ENCODE results near the gene TJAP1. TPM values are rescaled to one million over a fixed set of nuclear protein-coding genes. Genes with fewer than 3 reads are reported as not detected.

Gene TJAP1
- total RNA-seq, 2 experiments from 2014 or later, result 36.5 to 41.8 TPM

DNA sequence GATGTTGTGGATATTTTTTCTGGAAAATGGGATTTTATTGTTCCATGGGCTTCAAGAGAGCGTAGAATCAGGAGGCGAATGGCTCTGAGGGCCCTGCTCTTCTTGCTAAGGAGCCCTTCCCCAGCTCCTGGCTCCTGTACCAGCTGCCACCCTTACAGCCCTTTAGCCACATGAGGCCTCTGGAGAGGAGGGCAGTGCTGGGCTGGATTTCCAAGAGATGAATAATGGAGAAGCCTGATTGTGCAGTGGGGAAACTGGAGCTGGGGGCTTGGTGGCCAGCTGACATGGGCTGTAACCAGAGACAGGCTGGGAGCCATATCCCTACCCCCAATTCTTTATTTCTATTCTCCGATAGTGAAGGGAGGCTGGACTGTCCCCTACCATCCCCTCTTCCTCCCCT lies 23.6 kb downstream of the TJAP1 start:
- ChIA-PET CTCF (interaction anchor here (0.6 to 2.2 kb wide), 4 partner anchors 8 to 144 kb away, joined by 3 to 7 read pairs (median 5); partner anchors contain the start of gene LRRC73), POLR2A (no interaction called here)

GRCh38 chr6:43502666-43503065 lies 25.3 kb downstream of the TJAP1 start:
- Mint-ChIP-seq H3K27ac (no peak overlapping the region), H3K4me3 (no peak overlapping the region), H3K36me3 (ENCODE audit: low read depth) (peaks cover 11% of the 10 kb centered on the region), H3K9me3 (no peaks in the 10 kb centered on the region), H3K4me1 (peaks cover 3% of the 10 kb centered on the region), H3K27me3 (no peaks in the 10 kb centered on the region)
- POLR2A ChIA-PET, result no interaction called here
- CTCF ChIA-PET, result interaction anchor here (0.6 to 2.2 kb wide), 2 partner anchors 10 to 87 kb away, joined by 4 to 6 read pairs; no protein-coding TSS in a partner anchor
- DNase-seq, result no peak

More for the DNA sequence above, 23.6 kb downstream of the TJAP1 start:
- Mint-ChIP-seq H3K27me3 (no peaks in the 10 kb centered on the region), H3K4me1 (peaks cover 2% of the 10 kb centered on the region), H3K36me3 (ENCODE audit: low read depth) (peaks cover 9% of the 10 kb centered on the region), H3K4me3 (no peak overlapping the region), H3K9me3 (no peaks in the 10 kb centered on the region), H3K27ac (no peak overlapping the region)
- DNase-seq, result no peak

DNA sequence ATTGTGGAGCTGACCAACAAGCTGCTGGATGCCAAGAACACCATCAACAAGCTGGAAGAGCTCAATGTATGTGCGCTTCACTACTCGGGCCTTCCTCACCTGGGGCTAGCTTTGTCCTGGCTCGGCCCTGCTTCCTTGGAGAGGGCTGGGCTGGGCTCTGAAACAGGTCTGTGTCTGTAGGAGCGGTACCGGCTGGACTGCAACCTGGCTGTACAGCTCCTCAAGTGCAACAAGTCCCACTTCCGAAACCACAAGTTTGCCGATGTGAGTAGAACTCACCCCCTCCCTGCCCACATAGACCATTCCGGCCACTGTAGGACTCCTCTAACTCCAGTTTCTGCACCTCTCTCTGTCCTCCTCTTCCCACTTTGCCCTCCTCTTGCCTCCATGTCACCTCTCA lies 26.1 kb downstream of the TJAP1 start:
- no peak overlapping the region for H3K4me3 Mint-ChIP-seq
- H3K27ac Mint-ChIP-seq, result peak overlapping the region; percentile 26
- POLR2A ChIA-PET, result no interaction called here
- H3K27me3 Mint-ChIP-seq, result peaks cover 4% of the 10 kb centered on the region
- H3K36me3 Mint-ChIP-seq (ENCODE audit: low read depth), result peaks cover 11% of the 10 kb centered on the region
- no peak for DNase-seq
- CTCF ChIA-PET, result interaction anchor here (1.3 to 2.2 kb wide), 2 partner anchors 11 to 240 kb away, joined by 3 to 6 read pairs; no protein-coding TSS in a partner anchor
- no peaks in the 10 kb centered on the region for H3K9me3 Mint-ChIP-seq
- peaks cover 3% of the 10 kb centered on the region for H3K4me1 Mint-ChIP-seq

DNA sequence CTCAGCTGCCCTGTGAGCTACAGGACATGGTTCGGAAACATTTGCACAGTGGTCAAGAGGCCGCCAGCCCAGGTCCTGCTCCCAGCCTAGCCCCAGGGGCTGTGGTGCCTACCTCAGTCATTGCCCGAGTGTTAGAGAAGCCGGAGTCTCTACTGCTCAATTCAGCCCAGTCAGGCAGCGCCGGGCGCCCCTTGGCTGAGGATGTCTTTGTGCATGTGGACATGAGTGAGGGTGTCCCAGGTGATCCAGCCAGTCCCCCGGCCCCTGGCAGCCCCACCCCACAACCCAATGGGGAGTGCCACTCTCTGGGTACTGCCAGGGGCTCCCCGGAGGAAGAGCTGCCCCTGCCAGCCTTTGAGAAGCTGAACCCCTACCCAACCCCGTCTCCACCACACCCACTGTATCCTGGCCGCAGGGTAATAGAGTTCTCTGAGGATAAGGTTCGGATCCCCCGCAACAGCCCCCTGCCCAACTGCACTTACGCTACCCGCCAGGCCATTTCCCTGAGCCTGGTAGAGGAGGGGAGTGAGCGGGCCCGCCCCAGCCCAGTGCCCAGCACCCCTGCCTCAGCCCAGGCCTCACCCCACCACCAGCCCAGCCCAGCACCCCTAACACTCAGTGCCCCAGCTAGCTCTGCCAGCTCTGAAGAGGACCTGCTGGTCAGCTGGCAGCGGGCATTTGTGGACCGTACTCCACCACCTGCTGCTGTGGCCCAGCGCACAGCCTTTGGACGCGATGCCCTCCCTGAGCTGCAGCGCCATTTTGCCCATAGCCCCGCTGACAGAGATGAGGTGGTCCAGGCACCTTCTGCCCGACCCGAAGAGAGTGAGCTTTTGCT lies 27.6 kb downstream of the TJAP1 start:
- Mint-ChIP-seq H3K36me3 (ENCODE audit: low read depth) (peaks cover 10% of the 10 kb centered on the region), H3K27ac (no peak overlapping the region), H3K9me3 (no peaks in the 10 kb centered on the region), H3K4me3 (no peak overlapping the region), H3K4me1 (peaks cover 10% of the 10 kb centered on the region), H3K27me3 (peaks cover 14% of the 10 kb centered on the region)
- no peak for DNase-seq
- ChIA-PET POLR2A (interaction anchor here (0.6 kb wide), 1 partner anchor 159 kb away, joined by 9 read pairs; no protein-coding TSS in a partner anchor), CTCF (interaction anchor here (0.6 to 6.8 kb wide), 10 partner anchors 11 to 757 kb away, joined by 3 to 54 read pairs (median 4); partner anchors contain the start of genes POLR1C and YIPF3)

DNA sequence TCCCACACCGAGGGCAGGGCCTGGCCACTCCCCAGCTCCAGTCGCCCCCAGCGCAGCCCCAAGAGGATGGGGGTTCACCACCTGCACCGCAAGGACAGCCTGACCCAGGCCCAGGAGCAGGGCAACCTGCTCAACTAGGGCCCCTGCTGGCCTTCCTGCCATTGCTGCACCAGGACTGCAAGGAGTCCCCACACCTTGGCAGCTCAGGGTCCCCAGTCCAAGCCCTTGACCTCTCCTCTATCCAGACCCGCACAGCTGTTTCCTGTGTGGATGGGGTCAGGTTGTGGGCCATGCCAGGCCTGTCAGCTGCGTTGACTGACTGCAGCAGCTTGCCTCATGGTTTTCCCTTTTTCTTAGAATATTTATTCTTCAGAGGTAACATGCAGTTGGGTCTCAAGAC lies 28.3 kb downstream of the TJAP1 start:
- CTCF ChIA-PET, result interaction anchor here (0.6 to 6.8 kb wide), 18 partner anchors 11 to 585 kb away, joined by 3 to 54 read pairs (median 4); partner anchors contain the start of genes CRIP3, DLK2, POLR1C and YIPF3
- POLR2A ChIA-PET, result interaction anchor here (0.6 kb wide), 1 partner anchor 158 kb away, joined by 9 read pairs; no protein-coding TSS in a partner anchor
- Mint-ChIP-seq H3K4me1 (peaks cover 13% of the 10 kb centered on the region), H3K4me3 (no peak overlapping the region), H3K9me3 (no peaks in the 10 kb centered on the region), H3K36me3 (ENCODE audit: low read depth) (peaks cover 10% of the 10 kb centered on the region), H3K27ac (no peak overlapping the region), H3K27me3 (peaks cover 16% of the 10 kb centered on the region)
- no peak for DNase-seq

GRCh38 chr6:43506171-43506570 lies 28.8 kb downstream of the TJAP1 start:
- H3K27me3 Mint-ChIP-seq, result peaks cover 16% of the 10 kb centered on the region
- no peak for DNase-seq
- POLR2A ChIA-PET, result interaction anchor here (0.6 kb wide), 1 partner anchor 1707 kb away, joined by 3 read pairs; no protein-coding TSS in a partner anchor
- peaks cover 13% of the 10 kb centered on the region for H3K4me1 Mint-ChIP-seq
- no peak overlapping the region for H3K4me3 Mint-ChIP-seq
- peaks cover 13% of the 10 kb centered on the region for H3K36me3 Mint-ChIP-seq (ENCODE audit: low read depth)
- no peaks in the 10 kb centered on the region for H3K9me3 Mint-ChIP-seq
- CTCF ChIA-PET, result interaction anchor here (0.6 to 6.8 kb wide), 24 partner anchors 11 to 585 kb away, joined by 3 to 54 read pairs (median 4); partner anchors contain the start of genes CRIP3, DLK2, POLR1C and YIPF3
- H3K27ac Mint-ChIP-seq, result no peak overlapping the region

- CTCF ChIA-PET, result interaction anchor here (0.6 to 6.8 kb wide), 30 partner anchors 8 to 334 kb away, joined by 3 to 54 read pairs (median 4); partner anchors contain the start of genes CRIP3, DLK2, DNPH1 and POLR1C
- H3K9me3 Mint-ChIP-seq, result no peaks in the 10 kb centered on the region
- H3K4me1 Mint-ChIP-seq, result peaks cover 13% of the 10 kb centered on the region
- DNase-seq, result peak; percentile 83
- H3K27ac Mint-ChIP-seq, result no peak overlapping the region
- H3K4me3 Mint-ChIP-seq, result no peak overlapping the region
- POLR2A ChIA-PET, result interaction anchor here (0.6 kb wide), 2 partner anchors 214 to 1708 kb away, joined by 3 read pairs; no protein-coding TSS in a partner anchor
- peaks cover 15% of the 10 kb centered on the region for H3K36me3 Mint-ChIP-seq (ENCODE audit: low read depth)
- H3K27me3 Mint-ChIP-seq, result peaks cover 16% of the 10 kb centered on the region
Measured at GRCh38 chr6:43506667-43507471, 29.5 kb downstream of the TJAP1 start.

DNA sequence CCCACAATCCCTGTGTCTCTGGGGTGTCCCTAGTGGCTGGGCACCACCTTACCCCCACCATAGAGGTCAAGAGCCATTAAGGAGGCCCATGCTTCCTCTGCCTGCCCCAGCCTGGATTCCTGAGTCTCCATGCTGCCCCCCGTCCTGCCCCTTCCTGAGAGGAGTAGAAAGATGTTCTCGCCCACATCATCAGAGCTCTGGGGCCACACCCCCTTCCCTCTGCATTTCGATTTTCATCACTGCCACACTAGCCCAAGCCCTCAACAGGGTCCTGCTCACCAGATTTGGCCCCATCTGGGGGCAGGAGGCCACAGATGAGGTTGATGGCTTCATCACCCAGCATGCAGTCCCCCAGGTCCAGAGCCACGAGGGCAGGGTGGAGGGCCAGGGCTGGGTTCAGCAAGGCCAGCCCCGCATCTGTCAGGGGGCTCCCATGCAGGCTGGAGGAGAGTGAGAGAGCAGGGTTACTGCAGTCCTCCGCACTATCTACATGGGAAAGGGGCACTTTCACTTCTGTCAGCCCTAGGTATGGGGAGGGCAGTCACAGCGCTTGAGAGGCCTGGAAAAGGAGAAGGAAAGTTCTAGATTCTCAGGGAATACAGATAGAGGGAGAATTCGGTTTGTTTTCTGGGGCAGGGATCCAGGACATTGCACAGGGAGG lies 31.2 kb downstream of the TJAP1 start:
- Mint-ChIP-seq H3K36me3 (ENCODE audit: low read depth) (peaks cover 22% of the 10 kb centered on the region), H3K9me3 (no peaks in the 10 kb centered on the region), H3K27ac (no peak overlapping the region), H3K4me1 (peaks cover 17% of the 10 kb centered on the region), H3K27me3 (peaks cover 16% of the 10 kb centered on the region), H3K4me3 (peak overlapping the region; percentile 53)
- no peak for DNase-seq
- ChIA-PET POLR2A (no interaction called here), CTCF (interaction anchor here (1.6 to 6.8 kb wide), 8 partner anchors 8 to 279 kb away, joined by 4 to 54 read pairs (median 13); partner anchors contain the start of genes DLK2, DNPH1, POLR1C and YIPF3)

- peak overlapping the region; percentile 64 for H3K4me3 Mint-ChIP-seq
- POLR2A ChIA-PET, result interaction anchor here (0.6 kb wide), 1 partner anchor 140 kb away, joined by 3 read pairs; the partner anchor contains the start of gene ZNF318
- H3K4me1 Mint-ChIP-seq, result peaks cover 21% of the 10 kb centered on the region
- H3K36me3 Mint-ChIP-seq (ENCODE audit: low read depth), result peaks cover 26% of the 10 kb centered on the region
- CTCF ChIA-PET, result interaction anchor here (1.4 to 6.8 kb wide), 7 partner anchors 8 to 280 kb away, joined by 3 to 54 read pairs (median 8); partner anchors contain the start of genes DNPH1, POLR1C and YIPF3
- H3K9me3 Mint-ChIP-seq, result no peaks in the 10 kb centered on the region
- peaks cover 16% of the 10 kb centered on the region for H3K27me3 Mint-ChIP-seq
- DNase-seq, result no peak
- peak overlapping the region; percentile 70 for H3K27ac Mint-ChIP-seq
Measured at GRCh38 chr6:43509142-43509983, 32.0 kb downstream of the TJAP1 start.

DNA sequence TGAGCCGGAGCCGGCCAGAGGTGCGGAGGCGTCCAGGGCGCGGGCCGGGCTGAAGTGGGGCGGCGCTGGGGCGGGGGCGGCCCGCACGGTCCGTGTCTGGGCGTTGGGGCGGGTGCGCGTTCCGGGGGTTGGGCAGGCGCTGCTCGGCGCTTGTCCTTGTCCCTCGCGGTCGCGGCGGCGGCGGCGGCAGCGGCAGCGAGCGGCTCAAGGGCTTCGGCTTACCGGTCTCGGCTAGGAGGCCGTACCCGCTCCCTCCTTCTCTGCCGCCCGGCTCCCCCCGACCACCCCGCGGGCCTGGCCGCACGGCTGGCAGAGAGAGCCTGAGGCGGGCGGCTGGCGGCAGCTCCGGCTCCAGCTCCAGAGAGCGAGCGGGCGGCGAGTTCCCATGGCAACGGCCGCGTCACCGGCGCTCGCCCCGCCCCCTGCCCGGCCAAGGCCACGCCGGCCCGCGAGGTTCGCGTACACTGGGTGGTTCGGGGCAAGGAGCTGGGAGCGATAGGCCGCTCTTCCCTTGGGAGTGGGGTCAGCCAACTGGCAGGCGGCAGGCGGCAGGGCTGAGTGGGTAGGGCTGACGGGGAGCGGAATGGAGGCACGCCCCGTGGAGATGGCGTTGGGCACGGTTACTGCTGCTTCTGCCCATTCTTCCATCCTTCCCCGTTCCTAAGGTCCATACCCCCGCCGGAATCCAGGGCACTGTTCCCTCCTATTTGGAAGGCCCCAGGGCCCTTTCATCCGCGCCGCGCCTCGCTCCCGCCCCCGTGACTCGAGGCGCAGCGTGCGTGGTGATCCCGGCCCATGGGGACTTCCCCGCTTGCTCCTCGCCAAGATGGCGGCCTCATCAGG lies 32.8 kb downstream of the TJAP1 start, which contains the start of gene LRRC73:
Gene LRRC73, minus strand, starts transcription at position 363 of the 843 bp plus-strand sequence. CDS start 561 bp downstream, outside the sequence.
- ChIA-PET POLR2A (interaction anchor here (0.6 kb wide), 1 partner anchor 141 kb away, joined by 3 read pairs; the partner anchor contains the start of gene ZNF318), CTCF (interaction anchor here (1.4 to 6.8 kb wide), 5 partner anchors 9 to 281 kb away, joined by 3 to 54 read pairs (median 7); partner anchors contain the start of gene DNPH1)
- peak; percentile 75 for DNase-seq
- Mint-ChIP-seq H3K9me3 (no peaks in the 10 kb centered on the region), H3K36me3 (ENCODE audit: low read depth) (peaks cover 32% of the 10 kb centered on the region), H3K4me1 (peaks cover 27% of the 10 kb centered on the region), H3K4me3 (peak within 1 kb of the TSS; percentile 66), H3K27ac (peak within 1 kb of the TSS; percentile 70), H3K27me3 (peaks cover 16% of the 10 kb centered on the region)
